ELR (cell line): ENCODE results near the gene TPSG1.
"Not testable (repeated sequence)": the region's sequence is repeated elsewhere in the genome, so short reads cannot be mapped to it uniquely, and the experiment has no call there.

Source experiments
- DNase-seq: peaks from one replicate; pipeline ENCODE4 v3.0.0-alpha.2; 2015; ENCODE audit warnings: low read depth

Gene TPSG1

GRCh38 chr16:1256874-1257322 is 31.8 kb upstream of the TPSG1 start:
- DNase-seq: no peak

GRCh38 chr16:1256296-1256873 is 31.3 kb upstream of the TPSG1 start:
- not testable (repeated sequence) for DNase-seq

GRCh38 chr16:1255276-1256122 is 30.4 kb upstream of the TPSG1 start, which contains the start of gene TPSD1:
TPSD1 (plus strand) TSS chr16:1256069; CDS start chr16:1256281, 212 bp downstream.
- DNase-seq: not testable (repeated sequence)

- DNase-seq: not testable (repeated sequence)
Observed at GRCh38 chr16:1254821-1255220, 29.8 kb upstream of the TPSG1 start.

GRCh38 chr16:1253701-1254364 is 28.8 kb upstream of the TPSG1 start:
- not testable (repeated sequence) for DNase-seq

GRCh38 chr16:1249031-1249755 is 24.1 kb upstream of the TPSG1 start:
- not testable (repeated sequence) for DNase-seq

- not testable (repeated sequence) for DNase-seq
Observed at GRCh38 chr16:1247903-1248537, 23.0 kb upstream of the TPSG1 start.

- no peak for DNase-seq
Observed at GRCh38 chr16:1245452-1246020, 20.5 kb upstream of the TPSG1 start.

- DNase-seq: no peak
Observed at GRCh38 chr16:1244881-1245280, 19.8 kb upstream of the TPSG1 start.

- DNase-seq: not testable (repeated sequence)
Observed at GRCh38 chr16:1243907-1244850, 19.1 kb upstream of the TPSG1 start.

GRCh38 chr16:1243363-1243762 is 18.3 kb upstream of the TPSG1 start:
- not testable (repeated sequence) for DNase-seq

- DNase-seq: not testable (repeated sequence)
Observed at GRCh38 chr16:1241081-1241480, 16.0 kb upstream of the TPSG1 start.

GRCh38 chr16:1240436-1240835 is 15.4 kb upstream of the TPSG1 start, which contains the start of gene TPSAB1:
TPSAB1 (plus strand) TSS chr16:1240705; CDS start chr16:1240939, 234 bp downstream.
- DNase-seq: not testable (repeated sequence)

- not testable (repeated sequence) for DNase-seq
Observed at GRCh38 chr16:1239575-1239974, 14.5 kb upstream of the TPSG1 start.

GRCh38 chr16:1238909-1239308 is 13.8 kb upstream of the TPSG1 start:
- not testable (repeated sequence) for DNase-seq

GRCh38 chr16:1237990-1238389 is 12.9 kb upstream of the TPSG1 start:
- DNase-seq: no peak

GRCh38 chr16:1236659-1237058 is 11.6 kb upstream of the TPSG1 start:
- DNase-seq: not testable (repeated sequence)

- DNase-seq: not testable (repeated sequence)
Observed at GRCh38 chr16:1232049-1232748, 7.1 kb upstream of the TPSG1 start.

GRCh38 chr16:1231301-1231700 is 6.2 kb upstream of the TPSG1 start:
- DNase-seq: not testable (repeated sequence)
